ENCODE data around the gene TSPAN1.
A peak's percentile ranks its signal among the peaks of the same experiment; 100 is the strongest.

DNA sequence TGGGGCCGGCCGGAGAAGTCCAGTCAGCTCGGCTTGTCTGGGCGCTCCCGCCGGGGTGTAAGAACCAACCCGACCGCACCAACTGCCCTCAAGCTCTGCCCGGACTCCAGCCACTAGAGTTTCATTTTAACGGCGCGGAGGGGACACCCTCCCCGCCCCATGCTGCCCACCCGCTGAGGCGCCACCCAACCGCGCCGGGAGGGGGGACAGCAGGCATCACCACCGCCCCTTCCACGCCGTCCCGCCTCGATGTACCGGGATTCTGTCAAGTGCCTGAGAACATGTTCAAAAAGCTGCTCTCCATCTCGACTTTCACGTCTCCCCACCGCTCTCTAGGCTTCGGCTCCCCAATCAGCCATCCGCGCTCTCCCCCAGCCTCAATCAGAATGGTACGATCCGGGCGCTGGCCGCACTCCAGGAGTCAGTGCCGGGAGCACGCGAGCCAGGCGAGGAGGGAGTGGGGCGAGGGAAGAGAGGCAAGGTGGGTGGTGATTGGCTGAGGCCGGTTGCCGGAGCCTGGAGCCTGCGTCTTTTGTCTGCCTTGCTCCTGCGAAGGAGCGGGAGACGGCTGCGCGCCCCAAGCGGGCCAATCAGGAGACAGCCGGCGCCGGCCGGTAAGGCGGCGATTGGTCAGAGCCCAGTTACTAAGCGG lies 42.2 kb upstream of the TSPAN1 start, which contains the start of gene PIK3R3:
- TF ChIP-seq POLR2AphosphoS5 (IDR thresholded peaks at IDR 0.05; ENCODE audit: low read depth, low read length) (peak; percentile 95), POLR2A (IDR thresholded peaks at IDR 0.05; ENCODE audit: low read depth, low read length) (peak; percentile 95), POU2F2 (IDR thresholded peaks at IDR 0.05; ENCODE audit: low read depth, low read length) (peak; percentile 76; the same call in 1 of the 2 replicates), TAF1 (IDR thresholded peaks at IDR 0.05; ENCODE audit: low read depth, low read length) (peak; percentile 88), SPI1 (IDR thresholded peaks at IDR 0.05; ENCODE audit: low read depth, low read length) (no peak)
